ENCODE data around the gene PABPN1. TPM values are rescaled to one million over a fixed set of nuclear protein-coding genes. Genes with fewer than 3 reads are reported as not detected.

PABPN1 gene
- total and polyA plus RNA-seq, 2 of the 13 experiments (the other 11 are each of a cell fraction or from before 2014, with no cell fraction given) = 233 to 524 TPM

DNA sequence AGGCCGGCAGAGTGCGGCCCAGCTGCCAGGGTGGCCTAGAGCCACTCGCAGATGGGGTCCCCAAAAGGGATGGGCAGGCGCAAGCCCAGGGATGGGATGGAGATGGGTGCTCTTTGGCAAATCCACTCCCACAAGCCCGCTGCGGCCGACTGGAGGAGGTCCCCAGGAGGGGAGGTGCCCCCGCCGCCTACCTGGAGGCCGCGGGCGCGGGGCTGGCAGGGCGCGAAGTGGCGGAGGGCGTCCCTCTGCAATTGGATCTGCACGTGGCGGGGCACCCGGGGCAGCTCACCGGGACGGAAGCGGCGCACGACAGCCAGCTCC is 19.3 kb upstream of the PABPN1 start (continued):
- TF ChIP-seq MAF1 (CRISPR knock-in tag; IDR thresholded peaks at IDR 0.05; ENCODE audit: borderline replicate concordance) = peak; percentile 71
- no peak for TF ChIP-seq ZKSCAN1 (IDR thresholded peaks at IDR 0.05; ENCODE audit: low read length)
- TF ChIP-seq, protein P1, sequence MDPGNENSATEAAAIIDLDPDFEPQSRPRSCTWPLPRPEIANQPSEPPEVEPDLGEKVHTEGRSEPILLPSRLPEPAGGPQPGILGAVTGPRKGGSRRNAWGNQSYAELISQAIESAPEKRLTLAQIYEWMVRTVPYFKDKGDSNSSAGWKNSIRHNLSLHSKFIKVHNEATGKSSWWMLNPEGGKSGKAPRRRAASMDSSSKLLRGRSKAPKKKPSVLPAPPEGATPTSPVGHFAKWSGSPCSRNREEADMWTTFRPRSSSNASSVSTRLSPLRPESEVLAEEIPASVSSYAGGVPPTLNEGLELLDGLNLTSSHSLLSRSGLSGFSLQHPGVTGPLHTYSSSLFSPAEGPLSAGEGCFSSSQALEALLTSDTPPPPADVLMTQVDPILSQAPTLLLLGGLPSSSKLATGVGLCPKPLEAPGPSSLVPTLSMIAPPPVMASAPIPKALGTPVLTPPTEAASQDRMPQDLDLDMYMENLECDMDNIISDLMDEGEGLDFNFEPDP (CRISPR knock-in tag; conservative IDR thresholded peaks at IDR 0.05) = no peak
- TF ChIP-seq NR2F1 (CRISPR knock-in tag; IDR thresholded peaks at IDR 0.05) = no peak
- TF ChIP-seq, protein P2, sequence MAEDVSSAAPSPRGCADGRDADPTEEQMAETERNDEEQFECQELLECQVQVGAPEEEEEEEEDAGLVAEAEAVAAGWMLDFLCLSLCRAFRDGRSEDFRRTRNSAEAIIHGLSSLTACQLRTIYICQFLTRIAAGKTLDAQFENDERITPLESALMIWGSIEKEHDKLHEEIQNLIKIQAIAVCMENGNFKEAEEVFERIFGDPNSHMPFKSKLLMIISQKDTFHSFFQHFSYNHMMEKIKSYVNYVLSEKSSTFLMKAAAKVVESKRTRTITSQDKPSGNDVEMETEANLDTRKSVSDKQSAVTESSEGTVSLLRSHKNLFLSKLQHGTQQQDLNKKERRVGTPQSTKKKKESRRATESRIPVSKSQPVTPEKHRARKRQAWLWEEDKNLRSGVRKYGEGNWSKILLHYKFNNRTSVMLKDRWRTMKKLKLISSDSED (CRISPR knock-in tag; IDR thresholded peaks at IDR 0.05) = peak; percentile 89
- TF ChIP-seq HMGA1 (CRISPR knock-in tag; conservative IDR thresholded peaks at IDR 0.05) = no peak
- no peak for TF ChIP-seq HHEX (CRISPR knock-in tag; IDR thresholded peaks at IDR 0.05)
- TF ChIP-seq, protein P3, sequence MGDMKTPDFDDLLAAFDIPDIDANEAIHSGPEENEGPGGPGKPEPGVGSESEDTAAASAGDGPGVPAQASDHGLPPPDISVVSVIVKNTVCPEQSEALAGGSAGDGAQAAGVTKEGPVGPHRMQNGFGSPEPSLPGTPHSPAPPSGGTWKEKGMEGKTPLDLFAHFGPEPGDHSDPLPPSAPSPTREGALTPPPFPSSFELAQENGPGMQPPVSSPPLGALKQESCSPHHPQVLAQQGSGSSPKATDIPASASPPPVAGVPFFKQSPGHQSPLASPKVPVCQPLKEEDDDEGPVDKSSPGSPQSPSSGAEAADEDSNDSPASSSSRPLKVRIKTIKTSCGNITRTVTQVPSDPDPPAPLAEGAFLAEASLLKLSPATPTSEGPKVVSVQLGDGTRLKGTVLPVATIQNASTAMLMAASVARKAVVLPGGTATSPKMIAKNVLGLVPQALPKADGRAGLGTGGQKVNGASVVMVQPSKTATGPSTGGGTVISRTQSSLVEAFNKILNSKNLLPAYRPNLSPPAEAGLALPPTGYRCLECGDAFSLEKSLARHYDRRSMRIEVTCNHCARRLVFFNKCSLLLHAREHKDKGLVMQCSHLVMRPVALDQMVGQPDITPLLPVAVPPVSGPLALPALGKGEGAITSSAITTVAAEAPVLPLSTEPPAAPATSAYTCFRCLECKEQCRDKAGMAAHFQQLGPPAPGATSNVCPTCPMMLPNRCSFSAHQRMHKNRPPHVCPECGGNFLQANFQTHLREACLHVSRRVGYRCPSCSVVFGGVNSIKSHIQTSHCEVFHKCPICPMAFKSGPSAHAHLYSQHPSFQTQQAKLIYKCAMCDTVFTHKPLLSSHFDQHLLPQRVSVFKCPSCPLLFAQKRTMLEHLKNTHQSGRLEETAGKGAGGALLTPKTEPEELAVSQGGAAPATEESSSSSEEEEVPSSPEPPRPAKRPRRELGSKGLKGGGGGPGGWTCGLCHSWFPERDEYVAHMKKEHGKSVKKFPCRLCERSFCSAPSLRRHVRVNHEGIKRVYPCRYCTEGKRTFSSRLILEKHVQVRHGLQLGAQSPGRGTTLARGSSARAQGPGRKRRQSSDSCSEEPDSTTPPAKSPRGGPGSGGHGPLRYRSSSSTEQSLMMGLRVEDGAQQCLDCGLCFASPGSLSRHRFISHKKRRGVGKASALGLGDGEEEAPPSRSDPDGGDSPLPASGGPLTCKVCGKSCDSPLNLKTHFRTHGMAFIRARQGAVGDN (CRISPR knock-in tag; IDR thresholded peaks at IDR 0.05) = peak; percentile 92; the same call in 1 of the 2 replicates
- TF ChIP-seq HNRNPUL1 (IDR thresholded peaks at IDR 0.05; ENCODE audit: low read depth, low read length) = no peak
- peak; percentile 35 for TF ChIP-seq MIXL1 (CRISPR knock-in tag; IDR thresholded peaks at IDR 0.05)
- TF ChIP-seq SRSF9 (IDR thresholded peaks at IDR 0.05; ENCODE audit: borderline replicate concordance, insufficient read depth, low read depth, low read length, poor library complexity, severe bottlenecking) = no peak
- TF ChIP-seq, protein P4, sequence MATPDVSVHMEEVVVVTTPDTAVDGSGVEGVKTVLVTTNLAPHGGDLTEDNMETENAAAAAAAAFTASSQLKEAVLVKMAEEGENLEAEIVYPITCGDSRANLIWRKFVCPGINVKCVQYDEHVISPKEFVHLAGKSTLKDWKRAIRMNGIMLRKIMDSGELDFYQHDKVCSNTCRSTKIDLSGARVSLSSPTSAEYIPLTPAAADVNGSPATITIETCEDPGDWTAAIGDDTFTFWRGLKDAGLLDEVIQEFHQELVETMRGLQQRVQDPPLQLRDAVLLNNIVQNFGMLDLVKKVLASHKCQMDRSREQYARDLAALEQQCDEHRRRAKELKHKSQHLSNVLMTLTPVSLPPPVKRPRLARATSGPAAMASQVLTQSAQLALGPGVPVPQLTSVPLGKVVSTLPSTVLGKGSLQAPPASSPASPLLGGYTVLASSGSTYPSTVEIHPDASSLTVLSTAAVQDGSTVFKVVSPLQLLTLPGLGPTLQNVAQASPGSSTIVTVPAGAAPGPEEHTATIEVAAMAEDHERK (CRISPR knock-in tag; IDR thresholded peaks at IDR 0.05; ENCODE audit: low read depth) = no peak
- TF ChIP-seq KLF15 (CRISPR knock-in tag; IDR thresholded peaks at IDR 0.05; ENCODE audit: borderline replicate concordance) = peak; percentile 90
- TF ChIP-seq GPN1 (CRISPR knock-in tag; IDR thresholded peaks at IDR 0.05; ENCODE audit: borderline replicate concordance) = 0 out of 2 replicates have a peak, but pooled peaks have one; percentile 28
- TF ChIP-seq ZNF441 (CRISPR knock-in tag; IDR thresholded peaks at IDR 0.05; ENCODE audit: borderline replicate concordance) = no peak
- no peak for TF ChIP-seq YY1 (IDR thresholded peaks at IDR 0.05; ENCODE audit: insufficient read depth, insufficient replicate concordance, low read depth, low read length)
- TF ChIP-seq ZBTB38 (CRISPR knock-in tag; IDR thresholded peaks at IDR 0.05) = peak; percentile 60
- TF ChIP-seq ZNF30 (CRISPR knock-in tag; IDR thresholded peaks at IDR 0.05) = no peak
- TF ChIP-seq STAT5B (CRISPR knock-in tag; IDR thresholded peaks at IDR 0.05) = peak; percentile 91
- peak; percentile 90; the same call in 1 of the 2 replicates for TF ChIP-seq NFKB2 (CRISPR knock-in tag; IDR thresholded peaks at IDR 0.05; ENCODE audit: borderline replicate concordance)
- TF ChIP-seq CHD4 (IDR thresholded peaks at IDR 0.05; ENCODE audit: borderline replicate concordance, low read length) = no peak
- no peak for TF ChIP-seq ZNF607 (CRISPR knock-in tag; IDR thresholded peaks at IDR 0.05; ENCODE audit: borderline replicate concordance)
- peak; percentile 85 for TF ChIP-seq ZIK1 (CRISPR knock-in tag; IDR thresholded peaks at IDR 0.05; ENCODE audit: borderline replicate concordance, low read depth)
- TF ChIP-seq NFRKB (IDR thresholded peaks at IDR 0.05) = no peak
